LoVo (cell line): ENCODE measurements around the gene FBXW7.

Experiments
- DNase-seq: peaks from one replicate; pipeline ENCODE4 v3.0.0-alpha.2; 2016; ENCODE audit warnings: low spot score

The FBXW7 gene

DNA sequence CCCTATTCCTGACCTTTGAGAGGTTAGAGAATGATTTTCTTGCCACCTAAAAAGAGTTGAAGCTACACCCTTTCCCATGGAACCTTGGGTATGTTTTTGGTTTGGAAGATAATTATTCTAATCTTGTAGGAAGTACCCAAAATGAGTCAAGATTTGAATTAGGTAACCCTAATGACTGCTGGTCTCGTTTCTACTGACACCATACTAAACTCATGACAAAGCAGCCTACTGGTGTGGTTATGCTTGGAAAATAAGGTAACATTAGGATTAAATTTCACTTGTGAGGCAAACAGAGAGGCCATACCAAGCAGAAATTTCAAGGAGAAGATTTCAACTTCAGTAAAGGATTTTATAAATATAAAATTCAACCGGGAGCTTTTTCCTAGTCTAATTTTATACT is 107.9 kb downstream of the FBXW7 start:
- no peak for DNase-seq

DNA sequence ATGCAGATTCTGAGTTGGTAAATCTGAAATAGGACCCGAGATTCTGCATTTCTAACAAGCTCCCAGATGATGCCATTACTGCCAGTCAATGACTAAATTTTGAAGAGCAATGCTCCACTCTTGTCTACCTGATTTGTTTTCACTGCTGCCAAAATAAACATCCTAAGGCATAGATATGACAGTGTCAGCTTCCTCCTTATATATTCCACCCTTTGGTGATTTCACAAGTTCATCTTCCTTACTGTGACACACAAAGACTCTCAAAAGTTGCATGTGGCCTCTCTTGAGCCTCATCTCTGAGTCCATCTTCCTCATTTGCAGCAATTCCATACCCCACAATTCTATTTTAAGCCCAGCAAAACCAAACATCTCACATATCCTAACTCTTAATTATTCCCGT is 110.9 kb downstream of the FBXW7 start:
- DNase-seq, result no peak

DNA sequence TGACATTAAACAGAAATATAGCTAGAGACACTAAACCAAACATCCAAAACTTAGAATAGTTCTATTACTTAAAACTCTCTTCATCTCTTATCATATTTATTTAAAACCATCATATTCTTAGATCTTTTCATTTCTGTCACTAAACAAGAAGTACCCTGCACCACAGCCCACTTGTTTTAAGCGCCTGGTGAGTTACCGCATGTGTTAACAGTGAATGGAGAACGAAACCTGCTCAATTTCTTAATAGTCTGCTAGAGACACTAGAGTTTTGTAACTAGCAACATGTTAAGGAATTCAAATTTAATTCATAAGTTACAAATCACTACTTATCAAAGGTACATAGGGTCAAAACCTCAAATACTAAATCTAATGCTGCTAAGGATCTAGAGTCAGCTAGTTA is 111.5 kb downstream of the FBXW7 start:
- no peak for DNase-seq

DNA sequence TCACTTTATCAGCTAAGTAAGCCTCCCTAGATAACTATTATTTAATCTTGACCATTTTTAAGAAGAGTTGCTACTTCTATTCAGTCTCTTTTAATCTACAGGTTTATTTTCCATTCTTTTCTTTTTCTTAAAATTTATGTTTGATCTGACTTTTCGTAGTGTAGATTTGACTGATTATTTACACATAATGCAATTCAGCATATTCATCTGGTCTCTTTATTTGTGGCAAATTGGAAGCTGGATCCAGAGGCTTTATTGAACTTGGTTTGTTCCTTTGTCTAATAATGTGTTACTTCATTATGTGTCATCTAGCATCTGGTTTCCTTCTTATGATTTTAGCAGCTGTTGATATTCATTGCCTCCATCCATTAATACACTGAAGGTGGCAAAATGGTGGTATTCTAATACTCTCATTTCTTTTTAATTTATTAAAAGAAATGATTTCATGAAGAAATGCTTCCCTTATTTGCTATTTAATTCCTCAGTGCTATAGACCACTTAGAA is 113.0 kb downstream of the FBXW7 start:
- no peak for DNase-seq

DNA sequence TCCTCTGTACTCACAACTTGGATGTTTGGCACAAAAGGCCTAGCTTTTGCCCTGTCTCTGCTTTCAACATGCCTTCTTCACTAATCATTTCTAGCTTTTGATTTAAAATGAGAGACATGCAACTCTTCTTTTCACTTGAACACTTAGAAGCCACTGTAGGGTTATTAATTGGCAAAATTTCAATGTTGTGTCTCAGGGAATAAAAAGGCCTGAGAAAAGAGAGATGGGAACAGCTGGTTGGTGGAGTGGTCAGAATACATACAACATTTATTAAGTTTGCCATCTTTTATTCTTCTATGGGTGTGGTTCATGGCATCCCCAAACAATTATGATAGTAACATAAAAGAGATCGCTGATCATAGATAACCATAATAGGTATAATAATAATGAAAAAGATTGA is 114.3 kb downstream of the FBXW7 start:
- DNase-seq, result no peak

DNA sequence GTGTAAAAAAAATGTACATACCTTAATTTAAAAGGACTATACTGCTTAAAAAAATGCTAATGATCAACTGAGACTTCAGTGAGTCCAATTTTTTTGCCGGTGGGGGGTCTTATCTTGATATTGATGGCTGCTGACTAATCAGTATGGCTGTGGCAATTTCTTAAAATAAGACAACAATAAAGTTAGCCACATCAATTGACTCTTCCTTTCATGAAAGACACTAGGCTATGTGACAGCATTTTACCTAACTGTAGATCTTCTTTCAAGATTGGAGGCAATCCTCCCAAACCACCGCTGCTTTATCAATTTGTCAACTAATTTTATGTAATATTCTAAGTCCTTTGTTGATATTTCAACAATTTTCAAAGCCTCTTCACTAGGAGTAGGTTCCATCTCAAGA is 116.1 kb downstream of the FBXW7 start:
- no peak for DNase-seq

DNA sequence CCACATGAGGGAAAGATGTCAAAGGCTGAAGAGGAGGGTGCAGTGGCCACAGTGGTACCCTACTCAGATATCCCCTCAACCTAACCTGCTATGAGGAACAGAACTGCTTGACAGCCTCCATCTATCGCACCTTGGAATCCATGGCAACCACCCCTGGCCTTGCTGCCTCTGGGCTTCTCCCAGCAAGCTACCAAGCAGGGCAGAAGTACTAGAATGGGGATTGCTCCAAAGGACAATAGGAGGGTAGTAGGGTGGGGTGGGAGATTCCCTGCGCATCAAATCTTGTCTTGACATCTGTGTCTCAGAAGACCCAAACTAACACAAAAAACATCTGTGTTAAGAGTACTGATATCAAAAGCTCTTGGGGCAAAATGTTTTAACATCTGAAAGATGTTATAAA is 118.2 kb downstream of the FBXW7 start:
- DNase-seq, result no peak

DNA sequence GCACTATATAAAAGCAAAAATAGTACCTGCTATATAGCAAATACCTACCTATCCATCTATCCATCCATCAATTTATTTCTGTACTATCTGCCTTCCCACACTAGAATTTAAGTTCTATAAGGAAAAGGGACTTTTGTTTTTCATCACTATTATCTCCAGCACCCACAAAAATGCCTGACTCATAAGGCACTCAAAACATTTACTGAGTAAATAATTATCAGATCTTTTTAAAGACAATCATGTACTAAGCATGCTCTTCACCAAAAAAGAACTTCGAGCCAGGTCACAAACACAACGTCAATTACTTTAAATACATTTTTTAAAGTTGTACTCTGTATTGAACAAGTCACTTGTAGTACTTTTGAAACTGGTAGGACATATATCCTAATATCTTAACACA is 119.9 kb downstream of the FBXW7 start:
- no peak for DNase-seq

DNA sequence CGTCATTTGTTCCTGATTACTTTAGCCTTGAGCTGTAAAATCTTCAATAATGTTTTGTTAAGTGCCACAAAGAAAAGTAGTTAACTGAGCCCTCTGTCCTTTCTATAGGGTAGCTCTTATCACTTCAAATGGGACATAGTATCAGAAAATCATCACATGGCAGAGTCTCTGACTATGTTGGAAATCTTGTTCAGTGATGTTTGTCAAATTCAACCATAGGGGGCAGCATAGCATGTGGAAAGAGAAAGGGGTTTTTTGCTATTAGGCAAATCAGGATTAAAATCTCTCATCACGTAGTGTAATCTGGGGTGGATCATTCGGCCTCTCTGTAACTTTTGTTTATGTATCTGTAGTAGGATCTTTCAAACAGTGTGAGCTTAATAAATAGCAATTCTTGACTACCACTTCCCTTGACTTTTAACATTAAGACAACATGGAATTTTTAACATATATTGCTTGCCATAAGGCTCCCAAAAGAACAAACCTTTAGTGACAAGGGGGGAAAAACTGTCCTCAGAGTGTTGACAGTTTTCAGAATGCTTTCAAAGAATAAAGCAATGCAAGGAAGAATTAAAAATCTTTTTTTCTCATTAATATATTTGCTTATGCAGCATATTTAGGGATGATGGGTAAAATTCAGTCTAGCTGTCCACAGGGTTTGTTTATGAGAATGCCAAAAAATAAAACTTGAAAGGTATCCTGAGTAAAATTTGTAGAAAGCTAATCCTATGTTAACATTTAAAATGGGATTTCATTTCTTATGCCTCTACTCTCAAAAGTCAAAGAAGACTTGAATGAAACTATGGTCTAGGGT is 127.2 kb downstream of the FBXW7 start:
- DNase-seq, result no peak

DNA sequence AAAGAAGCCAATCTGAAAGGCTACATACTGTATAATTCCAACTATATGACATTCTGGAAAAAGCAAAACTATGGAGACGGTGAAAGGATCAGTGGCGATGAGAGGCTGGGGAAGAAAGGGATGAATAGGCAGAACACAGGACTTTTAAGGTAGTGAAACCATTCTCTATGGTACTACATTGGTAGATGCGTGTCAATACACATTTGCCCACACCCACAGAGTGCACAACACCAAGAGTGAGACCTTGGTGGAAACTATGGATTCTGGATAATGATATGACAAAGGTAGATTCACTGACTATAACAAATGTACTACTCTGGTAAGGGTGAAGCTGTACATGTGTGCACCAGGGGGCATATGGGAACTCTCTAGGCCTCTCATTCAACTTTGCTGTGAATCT is 134.5 kb downstream of the FBXW7 start:
- DNase-seq, result no peak

DNA sequence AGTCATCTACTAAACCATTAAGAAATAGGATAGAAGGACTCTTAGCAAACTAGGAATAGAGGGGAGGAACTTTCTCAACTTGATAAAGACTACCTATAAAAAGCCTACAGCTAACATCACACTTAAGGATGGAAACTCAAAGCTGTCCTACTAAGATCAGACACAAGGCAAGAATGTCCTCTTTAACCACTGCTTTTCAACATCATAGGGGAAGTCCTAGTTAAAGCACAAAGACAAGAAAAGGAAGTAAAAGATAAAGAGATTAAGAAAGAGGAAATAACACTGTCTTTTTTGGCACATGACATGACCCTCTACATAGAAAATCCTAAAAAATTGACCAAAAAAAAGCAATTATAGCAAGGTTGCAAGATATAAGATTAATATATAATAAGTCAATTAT is 136.6 kb downstream of the FBXW7 start:
- no peak for DNase-seq

DNA sequence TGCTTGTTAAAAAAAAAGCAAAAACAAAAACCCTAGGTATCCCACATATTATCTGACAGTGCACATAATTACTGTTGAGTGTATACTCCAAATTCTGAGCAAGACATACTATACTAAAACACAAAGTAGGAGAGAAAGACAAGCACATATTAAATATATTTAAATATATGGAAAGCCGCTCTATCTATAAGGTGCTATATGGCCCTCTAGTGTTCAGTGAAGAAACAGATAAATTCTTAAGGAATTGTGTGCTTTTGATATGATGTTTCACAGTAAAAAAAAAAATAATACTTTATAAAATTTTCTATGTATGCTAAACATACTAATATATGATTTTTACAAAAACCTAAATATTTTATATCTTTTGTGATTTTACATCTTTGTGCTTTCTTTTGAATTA is 137.8 kb downstream of the FBXW7 start:
- DNase-seq, result no peak

DNA sequence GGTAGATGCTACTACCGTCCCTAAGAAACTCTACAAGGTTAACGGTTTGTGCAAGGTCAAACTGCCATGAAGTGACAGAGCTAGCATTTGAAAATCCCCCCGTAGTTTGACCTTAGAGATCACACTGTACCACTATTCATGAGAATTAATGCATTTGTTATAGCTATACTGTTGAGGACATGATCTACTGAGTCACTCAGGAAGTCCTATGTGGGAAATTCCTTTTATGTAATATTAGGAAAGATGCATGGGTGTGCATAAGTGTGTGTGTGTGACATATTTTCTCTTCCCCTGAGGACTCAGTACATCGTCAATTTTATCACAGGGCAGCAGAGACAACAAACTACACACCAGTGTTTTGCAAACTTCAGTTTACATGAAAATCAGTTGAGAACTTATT is 141.1 kb downstream of the FBXW7 start:
- DNase-seq, result no peak

DNA sequence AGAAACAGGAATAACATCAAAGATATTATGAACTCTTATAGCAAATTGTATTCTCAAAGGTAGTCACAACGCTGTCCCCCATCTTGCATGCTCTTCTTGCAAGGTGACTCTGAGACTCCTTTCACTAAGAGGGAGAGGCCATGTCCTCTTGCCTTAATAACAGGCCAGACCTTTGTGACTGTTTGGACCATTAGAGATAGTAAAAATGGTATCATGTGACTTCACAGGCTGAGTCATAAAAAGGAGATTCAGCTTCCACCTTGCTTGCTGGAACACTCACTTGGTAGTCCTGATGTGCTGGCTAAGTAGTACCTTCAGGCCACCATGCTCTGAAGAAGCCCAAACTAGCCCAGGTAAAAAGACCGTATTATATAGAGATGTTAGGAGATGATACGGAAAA is 143.8 kb downstream of the FBXW7 start:
- DNase-seq, result no peak

DNA sequence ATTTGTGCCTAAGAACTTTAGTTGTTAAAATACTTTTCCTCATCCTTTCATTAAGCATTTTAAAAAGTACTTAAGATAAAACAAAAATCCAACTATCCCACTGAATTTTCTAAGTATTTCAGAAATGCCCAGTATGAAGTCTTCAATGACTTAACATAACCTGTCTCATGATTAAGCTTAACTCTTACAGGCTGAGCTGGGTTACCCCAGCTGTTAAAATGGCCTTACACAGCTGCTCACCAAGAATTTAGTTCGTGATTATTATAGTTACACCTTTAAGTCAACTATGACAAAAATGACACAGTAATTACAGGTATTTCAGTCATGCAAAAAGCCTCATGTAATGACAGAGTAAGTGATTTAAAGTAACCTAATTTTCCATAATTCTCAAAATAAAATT is 145.7 kb downstream of the FBXW7 start:
- no peak for DNase-seq

DNA sequence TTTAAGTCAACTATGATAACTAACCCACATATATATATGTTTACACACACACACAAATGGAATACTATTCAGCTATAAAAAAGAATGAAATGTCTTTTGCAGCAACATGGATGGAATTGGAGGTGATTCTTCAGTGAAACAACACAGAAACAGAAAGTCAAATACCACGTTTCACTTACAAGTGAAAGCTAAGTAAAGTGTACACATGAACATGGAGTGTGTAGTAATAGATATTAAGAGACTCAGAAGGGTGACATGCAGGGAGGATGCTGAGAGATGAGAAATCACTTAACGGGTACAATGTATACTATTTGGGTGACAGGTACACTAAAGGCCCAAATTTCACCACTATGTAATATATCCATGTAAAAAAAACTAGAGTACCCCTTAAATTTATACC is 146.5 kb downstream of the FBXW7 start:
- DNase-seq, result no peak

DNA sequence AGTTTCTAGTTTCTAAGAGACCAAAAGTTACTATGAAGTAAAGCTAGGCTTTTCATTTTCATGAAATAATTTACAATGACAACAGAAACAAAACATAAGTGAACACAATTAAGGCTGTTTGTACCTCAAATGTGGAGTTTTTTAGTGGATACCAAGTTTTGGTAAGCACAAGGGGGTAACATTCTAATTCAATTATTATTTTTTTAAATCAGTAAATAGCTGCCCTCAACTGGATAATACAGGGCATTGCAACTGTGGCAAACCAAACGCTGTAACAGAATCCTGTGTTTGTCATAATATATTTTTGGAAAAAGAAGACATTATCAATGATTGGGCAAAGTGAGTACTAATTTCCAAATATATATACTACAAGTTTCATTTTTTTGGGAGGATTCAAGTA is 150.3 kb downstream of the FBXW7 start:
- DNase-seq, result no peak

DNA sequence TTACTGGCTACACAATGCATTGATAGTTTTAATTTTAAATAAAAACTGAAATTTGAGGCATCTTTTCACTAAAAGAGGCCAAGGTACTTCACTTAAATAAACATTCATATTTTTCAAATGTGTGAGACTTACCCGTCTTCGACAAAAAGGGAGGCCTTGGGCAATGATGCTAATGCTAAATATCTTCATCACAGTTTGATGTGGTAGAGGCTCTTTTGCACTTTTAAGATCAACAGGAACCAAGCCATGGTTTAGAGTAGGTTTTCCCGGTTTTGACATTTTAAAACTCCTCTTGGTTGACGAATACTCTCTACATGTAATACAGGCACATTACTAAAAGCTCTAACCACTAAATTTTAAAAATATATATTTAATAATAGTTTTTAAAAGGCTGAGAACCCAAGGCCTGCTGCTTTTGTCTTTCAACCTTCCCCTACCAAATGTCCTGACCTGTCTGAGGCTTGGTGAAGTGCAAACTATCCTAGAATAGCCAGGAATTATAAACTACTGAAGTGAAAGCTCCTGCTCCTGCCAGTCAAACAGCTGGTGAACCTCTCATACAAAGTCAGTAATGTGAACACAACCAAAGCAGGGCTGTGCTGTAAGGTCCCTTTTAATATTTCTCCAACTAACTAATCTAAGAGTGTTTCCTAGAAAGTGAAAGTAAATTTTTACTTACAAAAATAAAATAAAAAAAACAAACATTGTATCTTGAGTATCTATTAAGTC is 153.7 kb downstream of the FBXW7 start:
- no peak for DNase-seq

DNA sequence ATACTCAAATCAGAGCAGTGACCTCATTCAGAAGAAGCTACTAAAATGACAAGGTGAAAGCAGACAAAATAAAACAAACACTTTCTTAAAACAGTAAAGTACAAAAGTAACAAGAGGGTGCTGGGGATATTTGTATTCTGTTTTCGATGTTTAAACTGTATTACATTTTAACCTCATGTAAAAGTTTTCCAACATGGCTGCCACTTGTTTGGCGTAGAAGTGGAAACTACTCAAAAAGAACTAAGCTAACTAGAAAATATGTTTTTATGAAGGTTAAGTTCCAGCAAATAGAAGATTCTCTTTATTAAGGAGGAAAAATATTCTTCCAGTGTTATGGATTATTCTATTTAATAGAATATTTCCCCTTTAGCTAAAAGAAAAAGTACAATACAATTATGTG is 155.0 kb downstream of the FBXW7 start:
- no peak for DNase-seq

DNA sequence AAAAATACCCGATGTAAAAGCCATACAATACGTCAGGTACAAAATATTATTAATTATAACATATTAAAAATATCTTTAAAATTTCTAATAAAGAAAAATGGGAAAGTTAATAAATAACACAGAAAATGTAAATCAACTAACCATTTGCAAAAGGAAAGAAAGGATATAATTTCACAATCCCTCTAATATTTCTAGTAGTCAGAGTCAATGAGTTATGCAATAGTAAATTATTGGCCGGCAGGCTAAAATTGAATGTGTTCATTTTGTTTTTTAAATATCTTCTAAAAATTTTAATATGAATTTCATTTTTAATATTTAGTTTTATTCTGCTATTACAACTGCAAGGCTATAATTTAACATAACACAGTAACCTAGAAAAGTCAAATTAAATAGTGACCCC is 155.7 kb downstream of the FBXW7 start:
- DNase-seq, result no peak

DNA sequence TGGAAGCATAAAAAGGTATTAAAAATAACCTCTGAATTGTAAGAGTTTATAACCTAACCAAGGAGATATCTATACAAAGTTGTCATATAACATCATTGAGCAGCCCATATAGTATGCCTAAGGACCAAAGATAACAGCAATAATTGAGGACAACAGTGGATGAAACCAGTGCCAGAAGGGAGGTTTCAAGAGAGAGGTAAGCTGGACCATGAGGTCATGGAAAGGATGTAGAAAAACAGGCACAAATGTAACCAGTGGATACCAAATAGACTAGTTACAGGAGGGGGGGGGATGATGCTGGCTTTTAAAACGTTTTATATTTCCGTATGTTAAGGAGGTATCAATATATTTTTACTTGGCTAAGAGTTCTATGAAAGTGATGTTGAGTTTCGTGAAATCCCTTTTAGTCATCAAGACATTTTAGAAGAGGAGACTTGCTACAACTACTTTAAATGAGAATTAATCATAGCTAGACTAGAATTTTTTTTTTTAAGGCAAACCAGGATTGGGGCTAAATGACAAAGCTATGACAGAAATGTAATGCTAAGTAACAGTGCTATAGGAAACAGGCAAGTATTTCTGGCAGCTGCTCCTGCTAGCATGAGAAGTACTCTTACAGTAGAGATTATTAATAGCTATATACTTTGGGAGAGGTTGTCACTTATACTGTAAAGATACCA is 161.1 kb downstream of the FBXW7 start:
- no peak for DNase-seq

DNA sequence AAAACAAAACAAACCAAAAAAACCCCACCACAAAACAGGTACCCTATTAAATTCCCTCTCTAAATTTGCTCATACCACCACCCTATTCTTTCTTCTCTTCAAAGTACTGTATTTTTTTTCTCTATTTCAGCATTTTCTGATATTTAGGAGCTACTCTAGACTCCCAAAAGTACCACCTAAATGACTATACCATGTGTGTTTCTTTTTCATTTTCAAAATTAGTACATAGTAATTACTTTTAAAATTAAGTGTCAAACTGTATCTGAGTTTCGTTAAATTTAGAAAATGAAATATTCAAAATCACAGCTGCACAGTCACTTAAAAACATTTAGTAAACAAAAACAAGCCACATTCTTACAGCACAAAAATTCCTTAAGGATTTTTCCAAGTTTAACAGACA is 161.7 kb downstream of the FBXW7 start:
- no peak for DNase-seq

DNA sequence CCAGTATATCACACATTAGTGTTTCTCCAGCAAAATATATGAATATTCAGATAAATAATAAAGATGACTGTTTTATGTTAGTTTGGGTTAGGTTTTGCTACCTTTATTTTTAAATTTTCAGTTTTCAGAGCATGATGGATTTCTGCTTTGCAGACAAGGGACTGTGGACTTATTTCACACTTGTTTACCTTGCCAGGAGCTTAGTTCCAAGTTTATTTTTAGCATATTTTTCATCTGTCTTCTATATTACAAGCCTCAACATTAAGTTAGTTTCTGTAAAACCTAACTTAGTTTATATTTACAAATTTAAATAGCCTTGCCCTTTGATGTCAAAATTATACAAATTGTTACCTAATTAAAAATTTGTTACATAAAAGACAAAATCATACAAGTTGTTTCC is 163.4 kb downstream of the FBXW7 start:
- no peak for DNase-seq
